PFSK-1 (cell line): ENCODE measurements around the gene AKAP6.

Source experiments
- REST ChIP-seq, 2 experiments: IDR thresholded peaks; 2 replicates each; pipeline versions ENCODE4 v1.6.1 to v1.8.0; 2011 to 2012; ENCODE audit warnings: low read depth in 2 of 2, low read length in 2 of 2, control low read depth in 1 of 2, inconsistent platforms in 1 of 2, mild to moderate bottlenecking in 1 of 2, moderate library complexity in 1 of 2; ENCODE audit not compliant: insufficient read depth in 1 of 2
- SIN3A ChIP-seq: IDR thresholded peaks from 2 replicates; pipeline ENCODE4 v1.6.1; 2012; ENCODE audit warnings: mild to moderate bottlenecking, low read length, moderate library complexity, borderline replicate concordance; ENCODE audit not compliant: insufficient read depth

DNA sequence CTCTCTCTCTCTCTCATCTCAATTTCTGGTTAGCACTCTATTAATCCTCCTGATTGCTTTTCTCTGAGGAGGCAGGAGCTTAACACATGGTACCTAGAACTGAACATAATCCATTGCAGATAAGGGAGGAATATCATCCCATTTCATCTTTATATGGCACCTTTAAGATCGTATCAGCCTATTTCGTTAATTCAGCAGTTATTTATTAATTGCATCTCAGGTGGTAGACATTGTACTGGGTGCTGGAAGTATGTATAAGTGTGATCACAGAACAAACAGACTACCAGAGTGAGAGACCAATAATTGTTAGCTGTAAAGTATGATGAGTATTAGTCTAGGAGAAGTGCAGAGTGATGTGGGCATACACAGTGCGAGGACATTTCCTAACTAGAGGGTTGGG, 39.0 kb downstream of the AKAP6 start:
- no peak for TF ChIP-seq REST (IDR thresholded peaks at IDR 0.05; ENCODE audit: insufficient read depth in 1 of 2, low read depth in 2 of 2, low read length in 2 of 2)
- TF ChIP-seq SIN3A: no peak
